ENCODE results near the gene CHST8. TPM values are rescaled to one million over a fixed set of nuclear protein-coding genes. Genes with fewer than 3 reads are reported as not detected.

The CHST8 gene
- total and polyA plus RNA-seq, 8 donors, result 0.23 to 25.5 TPM; not detected in 6

- intact Hi-C loops (cut with DNase I; ENCODE audit: low total_unique reads), result no loop called here
- peak in 1 of 2 donors; percentile 13 for DNase-seq
- Histone ChIP-seq H3K36me3 (no peaks in the 10 kb centered on the region), H3K9me3 (peaks cover 0 to 4% (median 0%) of the 10 kb centered on the region in 4 donors), H3K4me3 (no peak overlapping the region), H3K27ac (no peak overlapping the region), H3K4me1 (no peaks in the 10 kb centered on the region), H3K27me3 (peaks cover 0 to 20% (median 3%) of the 10 kb centered on the region in 3 donors)
- TF ChIP-seq POLR2A (IDR thresholded peaks at IDR 0.05), result no peak
- TF ChIP-seq CTCF (IDR thresholded peaks at IDR 0.05), result no peak
- no peak for TF ChIP-seq EP300 (IDR thresholded peaks at IDR 0.05)
- no peak for TF ChIP-seq POLR2AphosphoS5 (IDR thresholded peaks at IDR 0.05)
- WGBS, 5 donors, result 77 to 92% (median 80%) methylated on average over 6 to 7 of the region's 7 CpGs
These were observed 33.2 kb downstream of the CHST8 start for GRCh38 chr19:33654840-33655508.

DNA sequence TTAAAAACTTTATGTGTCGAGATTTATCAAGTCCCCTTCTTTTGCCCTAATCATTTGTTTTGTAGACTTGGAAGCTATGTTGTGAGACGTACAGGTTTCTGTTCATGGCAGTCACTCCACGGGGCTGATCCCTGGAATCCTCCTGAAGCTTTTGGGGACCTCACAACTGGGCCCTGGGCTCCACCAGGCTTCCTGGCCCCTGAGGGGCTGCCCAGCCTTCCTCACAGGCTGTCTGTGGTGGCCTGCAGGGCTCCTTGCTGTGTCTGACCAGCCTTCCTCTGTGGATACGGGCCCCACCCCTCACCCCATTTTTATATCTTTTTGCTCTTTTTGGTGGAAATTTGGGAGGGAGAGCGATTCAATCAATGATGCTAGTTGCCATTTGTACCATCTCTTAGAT, 38.1 kb downstream of the CHST8 start:
- H3K27ac ChIP-seq, result no peak overlapping the region
- no peaks in the 10 kb centered on the region for H3K36me3 ChIP-seq
- H3K27me3 ChIP-seq, result peaks cover 0 to 28% (median 3%) of the 10 kb centered on the region in 3 donors
- WGBS, 5 donors, result 89 to 93% (median 90%) methylated on average over 5 of the region's 5 CpGs
- intact Hi-C loops (cut with DNase I; ENCODE audit: low total_unique reads), result no loop called here
- H3K4me3 ChIP-seq, result no peak overlapping the region
- no peaks in the 10 kb centered on the region for H3K4me1 ChIP-seq
- no peaks in the 10 kb centered on the region for H3K9me3 ChIP-seq
- DNase-seq, result no peak
- no peak for TF ChIP-seq EP300 (IDR thresholded peaks at IDR 0.05)
- no peak for TF ChIP-seq POLR2A (IDR thresholded peaks at IDR 0.05)
- no peak for TF ChIP-seq CTCF (IDR thresholded peaks at IDR 0.05)
- no peak for TF ChIP-seq POLR2AphosphoS5 (IDR thresholded peaks at IDR 0.05)

DNA sequence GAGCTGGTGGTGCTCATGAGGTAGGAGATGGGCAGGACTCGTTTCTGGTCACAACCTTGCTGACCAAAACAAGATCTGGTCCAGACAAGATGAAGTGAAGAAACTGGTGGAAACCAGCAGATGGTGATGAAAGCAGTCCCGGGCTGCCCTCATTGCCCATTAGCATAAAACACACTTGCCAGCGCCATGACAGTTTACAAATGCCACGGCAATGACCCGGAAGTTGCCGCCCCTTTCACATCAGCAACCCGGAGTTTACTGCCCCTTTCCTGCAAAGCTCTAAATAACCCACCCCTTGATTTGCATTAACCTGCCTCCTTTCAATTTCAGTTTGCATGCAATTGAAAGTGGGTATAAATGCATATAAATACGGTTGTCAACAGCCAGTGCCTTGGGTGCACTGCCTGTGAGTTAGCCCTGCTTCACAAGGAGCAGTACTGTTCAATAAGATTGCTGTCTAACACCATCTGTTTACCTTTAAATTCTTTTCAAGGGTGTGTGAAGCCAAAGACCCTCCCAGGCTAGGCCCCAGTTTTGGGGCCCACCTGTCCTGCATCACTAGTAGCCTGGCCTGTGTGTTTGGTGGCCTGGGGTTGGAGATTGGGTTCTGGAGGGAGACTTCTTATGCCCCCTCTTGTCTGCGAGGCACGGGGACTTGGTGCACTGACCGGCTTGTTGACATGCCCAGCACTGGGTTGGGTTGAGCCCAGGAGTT, 38.8 kb downstream of the CHST8 start:
- 63 to 79% (median 67%) methylated on average over 11 of the region's 11 CpGs for whole genome bisulfite sequencing, 5 donors

DNA sequence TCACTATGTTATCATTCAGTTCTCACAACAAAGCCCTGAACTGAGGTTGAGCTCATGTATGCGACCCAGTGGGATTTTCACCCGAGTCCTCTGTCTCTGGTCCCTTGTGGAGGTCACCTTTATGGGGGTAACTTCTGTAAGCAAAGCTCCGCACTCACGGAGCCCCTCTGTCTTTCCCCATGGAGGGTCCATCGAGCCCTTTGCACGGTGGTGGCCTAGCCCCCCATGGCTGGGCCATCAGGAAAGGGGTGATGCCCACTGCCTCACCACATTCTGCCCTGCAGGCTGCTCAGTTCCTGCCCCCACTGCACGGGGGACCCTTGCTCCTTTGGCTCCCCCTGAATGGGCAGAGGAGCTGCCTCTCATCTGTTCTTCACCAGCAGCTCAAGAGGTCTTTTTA, 39.6 kb downstream of the CHST8 start:
- no peaks in the 10 kb centered on the region for H3K36me3 ChIP-seq
- TF ChIP-seq POLR2A (IDR thresholded peaks at IDR 0.05), result no peak
- TF ChIP-seq POLR2AphosphoS5 (IDR thresholded peaks at IDR 0.05), result no peak
- no peak for TF ChIP-seq CTCF (IDR thresholded peaks at IDR 0.05)
- TF ChIP-seq EP300 (IDR thresholded peaks at IDR 0.05), result no peak
- no peaks in the 10 kb centered on the region for H3K9me3 ChIP-seq
- intact Hi-C loops (cut with DNase I; ENCODE audit: low total_unique reads), result no loop called here
- no peaks in the 10 kb centered on the region for H3K4me1 ChIP-seq
- DNase-seq, result no peak
- no peak overlapping the region for H3K4me3 ChIP-seq
- peaks cover 0 to 26% (median 3%) of the 10 kb centered on the region in 3 donors for H3K27me3 ChIP-seq
- H3K27ac ChIP-seq, result no peak overlapping the region
- 65 to 78% (median 73%) methylated on average over 7 of the region's 7 CpGs for WGBS, 5 donors

More for the DNA sequence above, 38.8 kb downstream of the CHST8 start:
- no peaks in the 10 kb centered on the region for H3K4me1 ChIP-seq
- no peak for DNase-seq
- H3K36me3 ChIP-seq, result no peaks in the 10 kb centered on the region
- TF ChIP-seq EP300 (IDR thresholded peaks at IDR 0.05) (no peak), CTCF (IDR thresholded peaks at IDR 0.05) (no peak), POLR2AphosphoS5 (IDR thresholded peaks at IDR 0.05) (no peak), POLR2A (IDR thresholded peaks at IDR 0.05) (no peak)
- H3K27ac ChIP-seq, result no peak overlapping the region
- H3K27me3 ChIP-seq, result peaks cover 0 to 26% (median 3%) of the 10 kb centered on the region in 3 donors
- no peak overlapping the region for H3K4me3 ChIP-seq
- no peaks in the 10 kb centered on the region for H3K9me3 ChIP-seq
- intact Hi-C loops (cut with DNase I; ENCODE audit: low total_unique reads), result no loop called here
